K562 (cell line): ENCODE results near the gene CSTB. TPM values are rescaled to one million over a fixed set of nuclear protein-coding genes. Genes with fewer than 3 reads are reported as not detected.

ENCODE experiments used
- ATF3 ChIP-seq, 2 experiments: fragments of 450-650 bp in 1 of 2; sonication (generic) in 1 of 2; formaldehyde crosslinking in 1 of 2; IDR thresholded peaks in 1 of 2; conservative IDR thresholded peaks in 1 of 2; 2 replicates each; pipeline versions ENCODE4 v1.6.1 to v1.8.1; 2016 to 2023; ENCODE audit warnings: mild to moderate bottlenecking in 2 of 2, moderate library complexity in 2 of 2, inconsistent platforms in 1 of 2, missing genetic modification reagents in 1 of 2
- DEAF1 ChIP-seq: fragments of 450-650 bp; formaldehyde crosslinking; IDR thresholded peaks from 2 replicates; pipeline ENCODE4 v1.4.0; 2020; ENCODE audit warnings: mild to moderate bottlenecking, moderate library complexity
- E2F3 ChIP-seq: fragments of 250-450 bp; sonication (Bioruptor Pico); IDR thresholded peaks from 2 replicates; pipeline ENCODE4 v1.4.0; 2020; ENCODE audit warnings: mild to moderate bottlenecking
- FOSL1 ChIP-seq: fragments of 200-800 bp; sonication (Bioruptor generic); conservative IDR thresholded peaks from 2 replicates; pipeline ENCODE4 v1.6.1; 2016; ENCODE audit warnings: missing genetic modification characterization, missing compliant biosample characterization
- HMG20A ChIP-seq: fragments of 450-650 bp; formaldehyde crosslinking; conservative IDR thresholded peaks from 2 replicates; pipeline ENCODE4 v1.4.0; 2020; ENCODE audit warnings: mild to moderate bottlenecking, mixed read lengths
- PRDM10 ChIP-seq: fragments of 450-650 bp; IDR thresholded peaks from 2 replicates; pipeline ENCODE4 v1.6.1; 2018; ENCODE audit not compliant: partially characterized antibody
- SRSF3 ChIP-seq: fragments of 200-400 bp; formaldehyde crosslinking; IDR thresholded peaks from 2 replicates; pipeline ENCODE4 v1.6.1; 2016; ENCODE audit warnings: mild to moderate bottlenecking, low read length, moderate library complexity; ENCODE audit not compliant: insufficient read depth
- ZNF436 ChIP-seq: fragments of 250-450, 450-650 bp; sonication (Bioruptor Pico); formaldehyde crosslinking; IDR thresholded peaks from 2 replicates; pipeline ENCODE4 v1.7.0; 2020; ENCODE audit warnings: mild to moderate bottlenecking
- polyA plus RNA-seq, 8 experiments: library from polyadenylated mRNA; depleted of rRNA in 4 of 8; stranded (reverse) in 5 of 8; unstranded in 3 of 8; fragments of >200 nt; fragmentation: Nextera tagmentation in 2 of 8; fragmentation: Illumina TruSeq in 1 of 8; extraction: Ambion mirVana in 2 of 8; extraction: Trizol in 1 of 8; gene quantifications; 2 replicates each; pipeline versions ENCODE4 v1.2.1 to v1.2.3, GENCODE V29; 2011 to 2014; ENCODE audit warnings: inconsistent platforms in 1 of 8, missing spikeins in 1 of 8
- total RNA-seq, 7 experiments: library from RNA; depleted of rRNA in 6 of 7; stranded (reverse); fragments of >200 nt in 6 of 7; fragmentation: Illumina TruSeq in 2 of 7; extraction: Trizol in 2 of 7; gene quantifications; 2 replicates each; pipeline versions ENCODE4 v1.2.1 to v1.2.3, GENCODE V29; 2011 to 2021; ENCODE audit warnings: low replicate concordance in 1 of 7
- TF ChIP-seq, protein P1 (sequence below): fragments of 450-650 bp; IDR thresholded peaks from 2 replicates; pipeline ENCODE4 v1.6.1; 2017; ENCODE audit warnings: antibody characterized with exemption
- TF ChIP-seq, protein P2 (sequence below): IDR thresholded peaks from 3 replicates; pipeline ENCODE4 v1.6.1; 2011; ENCODE audit warnings: borderline replicate concordance, mild to moderate bottlenecking, moderate library complexity; ENCODE audit not compliant: insufficient read length; ENCODE audit errors: extremely low read depth
- TF ChIP-seq, protein P3 (sequence below): sonication (generic); formaldehyde crosslinking; IDR thresholded peaks from 2 replicates; pipeline ENCODE4 v1.8.1; 2022; ENCODE audit warnings: missing genetic modification reagents

The CSTB gene
- total and polyA plus RNA-seq, 9 of the 15 experiments (the other 6 are each of a cell fraction or from before 2014, with no cell fraction given) = 12.4 to 65.0 (median 31.7) TPM

DNA sequence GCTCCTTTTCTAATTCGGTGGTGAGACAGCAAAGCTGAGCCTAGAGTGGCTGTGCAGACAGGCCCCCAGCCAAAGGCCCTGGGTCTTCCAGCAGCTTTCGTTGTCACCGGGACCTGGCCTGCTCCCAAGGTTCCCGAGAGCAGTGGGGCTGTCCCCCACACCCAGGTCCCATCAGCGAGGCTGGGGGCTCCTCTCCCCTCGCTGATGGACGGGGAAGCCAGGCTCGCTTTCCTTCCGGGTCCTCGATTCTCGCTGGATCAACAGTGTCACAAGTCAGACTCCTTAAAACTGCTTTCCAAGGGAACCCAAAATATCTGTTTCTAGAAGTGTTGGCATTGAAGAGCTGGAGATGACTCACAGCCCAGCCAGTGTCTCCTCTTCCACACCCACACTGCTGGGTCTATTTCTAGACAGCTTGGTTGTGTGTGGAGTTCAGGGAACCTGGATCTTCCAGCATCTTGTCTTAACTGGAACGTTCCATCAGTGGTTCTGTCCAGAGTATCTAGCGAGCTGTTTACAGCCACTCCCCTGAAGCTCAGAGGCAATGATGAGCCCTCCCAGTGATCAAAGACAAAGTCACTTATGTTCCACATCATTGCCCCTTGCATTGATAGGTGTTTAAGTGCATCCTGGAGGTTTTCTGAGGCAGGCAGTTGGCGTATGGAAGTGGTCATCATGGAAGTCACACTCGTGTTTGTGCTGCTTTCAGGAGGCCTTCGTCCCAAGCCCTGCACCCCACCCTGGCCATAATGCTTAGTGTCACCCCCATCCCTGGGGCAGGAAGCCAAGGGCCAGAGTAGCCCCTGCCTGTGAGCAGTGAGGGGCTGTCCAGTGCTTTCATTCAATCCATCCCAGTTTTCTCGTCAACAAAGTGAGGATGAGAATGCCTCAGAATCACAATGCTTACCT lies 48.5 kb upstream of the CSTB start (continued):
- TF ChIP-seq, protein P1, sequence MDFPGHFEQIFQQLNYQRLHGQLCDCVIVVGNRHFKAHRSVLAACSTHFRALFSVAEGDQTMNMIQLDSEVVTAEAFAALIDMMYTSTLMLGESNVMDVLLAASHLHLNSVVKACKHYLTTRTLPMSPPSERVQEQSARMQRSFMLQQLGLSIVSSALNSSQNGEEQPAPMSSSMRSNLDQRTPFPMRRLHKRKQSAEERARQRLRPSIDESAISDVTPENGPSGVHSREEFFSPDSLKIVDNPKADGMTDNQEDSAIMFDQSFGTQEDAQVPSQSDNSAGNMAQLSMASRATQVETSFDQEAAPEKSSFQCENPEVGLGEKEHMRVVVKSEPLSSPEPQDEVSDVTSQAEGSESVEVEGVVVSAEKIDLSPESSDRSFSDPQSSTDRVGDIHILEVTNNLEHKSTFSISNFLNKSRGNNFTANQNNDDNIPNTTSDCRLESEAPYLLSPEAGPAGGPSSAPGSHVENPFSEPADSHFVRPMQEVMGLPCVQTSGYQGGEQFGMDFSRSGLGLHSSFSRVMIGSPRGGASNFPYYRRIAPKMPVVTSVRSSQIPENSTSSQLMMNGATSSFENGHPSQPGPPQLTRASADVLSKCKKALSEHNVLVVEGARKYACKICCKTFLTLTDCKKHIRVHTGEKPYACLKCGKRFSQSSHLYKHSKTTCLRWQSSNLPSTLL = no peak
- peak; percentile 81 for TF ChIP-seq PRDM10
- no peak for TF ChIP-seq SRSF3
- no peak for TF ChIP-seq E2F3 (CRISPR knock-in tag)
- no peak for TF ChIP-seq HMG20A (CRISPR knock-in tag)
- no peak for TF ChIP-seq DEAF1 (CRISPR knock-in tag)
- TF ChIP-seq ZNF436 (CRISPR knock-in tag) = no peak
- TF ChIP-seq, protein P2, sequence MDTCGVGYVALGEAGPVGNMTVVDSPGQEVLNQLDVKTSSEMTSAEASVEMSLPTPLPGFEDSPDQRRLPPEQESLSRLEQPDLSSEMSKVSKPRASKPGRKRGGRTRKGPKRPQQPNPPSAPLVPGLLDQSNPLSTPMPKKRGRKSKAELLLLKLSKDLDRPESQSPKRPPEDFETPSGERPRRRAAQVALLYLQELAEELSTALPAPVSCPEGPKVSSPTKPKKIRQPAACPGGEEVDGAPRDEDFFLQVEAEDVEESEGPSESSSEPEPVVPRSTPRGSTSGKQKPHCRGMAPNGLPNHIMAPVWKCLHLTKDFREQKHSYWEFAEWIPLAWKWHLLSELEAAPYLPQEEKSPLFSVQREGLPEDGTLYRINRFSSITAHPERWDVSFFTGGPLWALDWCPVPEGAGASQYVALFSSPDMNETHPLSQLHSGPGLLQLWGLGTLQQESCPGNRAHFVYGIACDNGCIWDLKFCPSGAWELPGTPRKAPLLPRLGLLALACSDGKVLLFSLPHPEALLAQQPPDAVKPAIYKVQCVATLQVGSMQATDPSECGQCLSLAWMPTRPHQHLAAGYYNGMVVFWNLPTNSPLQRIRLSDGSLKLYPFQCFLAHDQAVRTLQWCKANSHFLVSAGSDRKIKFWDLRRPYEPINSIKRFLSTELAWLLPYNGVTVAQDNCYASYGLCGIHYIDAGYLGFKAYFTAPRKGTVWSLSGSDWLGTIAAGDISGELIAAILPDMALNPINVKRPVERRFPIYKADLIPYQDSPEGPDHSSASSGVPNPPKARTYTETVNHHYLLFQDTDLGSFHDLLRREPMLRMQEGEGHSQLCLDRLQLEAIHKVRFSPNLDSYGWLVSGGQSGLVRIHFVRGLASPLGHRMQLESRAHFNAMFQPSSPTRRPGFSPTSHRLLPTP = no peak
- peak; percentile 85 for TF ChIP-seq ATF3 (IDR thresholded peaks at IDR 0.05)
- TF ChIP-seq ATF3 (CRISPR knock-in tag; conservative IDR thresholded peaks at IDR 0.05) = no peak
- TF ChIP-seq FOSL1 = peak; percentile 75
- TF ChIP-seq, protein P3, sequence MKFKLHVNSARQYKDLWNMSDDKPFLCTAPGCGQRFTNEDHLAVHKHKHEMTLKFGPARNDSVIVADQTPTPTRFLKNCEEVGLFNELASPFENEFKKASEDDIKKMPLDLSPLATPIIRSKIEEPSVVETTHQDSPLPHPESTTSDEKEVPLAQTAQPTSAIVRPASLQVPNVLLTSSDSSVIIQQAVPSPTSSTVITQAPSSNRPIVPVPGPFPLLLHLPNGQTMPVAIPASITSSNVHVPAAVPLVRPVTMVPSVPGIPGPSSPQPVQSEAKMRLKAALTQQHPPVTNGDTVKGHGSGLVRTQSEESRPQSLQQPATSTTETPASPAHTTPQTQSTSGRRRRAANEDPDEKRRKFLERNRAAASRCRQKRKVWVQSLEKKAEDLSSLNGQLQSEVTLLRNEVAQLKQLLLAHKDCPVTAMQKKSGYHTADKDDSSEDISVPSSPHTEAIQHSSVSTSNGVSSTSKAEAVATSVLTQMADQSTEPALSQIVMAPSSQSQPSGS (CRISPR knock-in tag) = no peak
